Activated CD8-positive, alpha-beta memory T cell treated with anti-CD3 and anti-CD28 coated beads, Interleukin-2, amount 50 U/mL, for 24 hours (primary cell): ENCODE results near the gene CSE1L.
"Not testable (repeated sequence)": the region's sequence is repeated elsewhere in the genome, so short reads cannot be mapped to it uniquely, and the experiment has no call there.

ENCODE experiments used
- DNase-seq: peaks from one replicate; pipeline ENCODE4 v3.0.0-alpha.2; 2020; ENCODE audit errors: extremely low read depth

The CSE1L gene

GRCh38 chr20:49063279-49063678, 17.2 kb downstream of the CSE1L start:
- no peak for DNase-seq

- DNase-seq, result no peak
Observed at GRCh38 chr20:49074521-49074920, 28.4 kb downstream of the CSE1L start.

GRCh38 chr20:49078310-49078709, 32.2 kb downstream of the CSE1L start:
- no peak for DNase-seq

- DNase-seq, result not testable (repeated sequence)
Observed at GRCh38 chr20:49082295-49082694, 36.2 kb downstream of the CSE1L start.

GRCh38 chr20:49091104-49091503, 45.0 kb downstream of the CSE1L start:
- no peak for DNase-seq

GRCh38 chr20:49091762-49092161, 45.6 kb downstream of the CSE1L start:
- DNase-seq, result no peak

GRCh38 chr20:49096203-49096730, 50.2 kb downstream of the CSE1L start:
- no peak for DNase-seq

GRCh38 chr20:49097159-49097558, 51.0 kb downstream of the CSE1L start:
- DNase-seq, result no peak

GRCh38 chr20:49098136-49098535, 52.0 kb downstream of the CSE1L start:
- no peak for DNase-seq

GRCh38 chr20:49099011-49099410, 52.9 kb downstream of the CSE1L start:
- DNase-seq, result no peak

GRCh38 chr20:49100292-49100691, 54.2 kb downstream of the CSE1L start:
- DNase-seq, result not testable (repeated sequence)

GRCh38 chr20:49100972-49101371, 54.9 kb downstream of the CSE1L start:
- DNase-seq, result no peak

GRCh38 chr20:49103019-49103418, 56.9 kb downstream of the CSE1L start:
- no peak for DNase-seq

- DNase-seq, result no peak
Observed at GRCh38 chr20:49103647-49104364, 57.7 kb downstream of the CSE1L start.

- DNase-seq, result no peak
Observed at GRCh38 chr20:49104365-49104648, 58.2 kb downstream of the CSE1L start.

GRCh38 chr20:49104979-49105547, 59.0 kb downstream of the CSE1L start:
- not testable (repeated sequence) for DNase-seq

- DNase-seq, result no peak
Observed at GRCh38 chr20:49106328-49106727, 60.2 kb downstream of the CSE1L start.

GRCh38 chr20:49110767-49111694, 64.9 kb downstream of the CSE1L start:
- DNase-seq, result no peak

- DNase-seq, result no peak
Observed at GRCh38 chr20:49112596-49113274, 66.6 kb downstream of the CSE1L start.

- DNase-seq, result no peak
Observed at GRCh38 chr20:49115564-49115963, 69.5 kb downstream of the CSE1L start.

GRCh38 chr20:49118307-49118706, 72.2 kb downstream of the CSE1L start:
- no peak for DNase-seq

- DNase-seq, result no peak
Observed at GRCh38 chr20:49119988-49120387, 73.9 kb downstream of the CSE1L start.
